ACHN (cell line): ENCODE data around the gene PRXL2B.

Experiments
- DNase-seq: peaks from one replicate; pipeline ENCODE4 v3.0.0-alpha.2; 2015
- in situ Hi-C: cut with HindIII; loops from 2 replicates; pipeline ENCODE4 v1.10.0; 2017; ENCODE audit warnings: low sequenced_read_pairs, low pct_ligation_motif_present, low pct_unique_long_range_greater_than_20kb

The PRXL2B gene

DNA sequence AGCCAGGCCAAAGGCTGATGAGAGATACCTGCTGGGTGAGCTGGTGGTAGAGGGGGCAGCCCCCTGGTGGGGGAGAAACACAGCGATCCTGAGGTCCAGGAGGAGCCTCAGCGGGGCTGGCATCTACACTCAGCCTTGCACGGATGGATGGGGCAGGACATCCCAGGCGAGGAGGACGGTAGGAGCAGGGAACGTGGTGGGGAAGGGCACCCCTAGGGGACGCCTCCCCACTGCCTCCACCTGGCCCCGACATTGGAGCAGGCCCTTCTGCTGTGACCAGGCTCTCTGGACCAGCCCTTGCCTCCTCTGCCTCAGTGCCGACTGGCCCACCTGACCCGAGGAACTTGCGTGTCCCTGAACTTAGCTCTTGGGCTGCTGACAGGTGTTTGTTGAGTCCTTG lies 52.6 kb downstream of the PRXL2B start:
- in situ Hi-C loops: no loop called here
- DNase-seq: no peak

DNA sequence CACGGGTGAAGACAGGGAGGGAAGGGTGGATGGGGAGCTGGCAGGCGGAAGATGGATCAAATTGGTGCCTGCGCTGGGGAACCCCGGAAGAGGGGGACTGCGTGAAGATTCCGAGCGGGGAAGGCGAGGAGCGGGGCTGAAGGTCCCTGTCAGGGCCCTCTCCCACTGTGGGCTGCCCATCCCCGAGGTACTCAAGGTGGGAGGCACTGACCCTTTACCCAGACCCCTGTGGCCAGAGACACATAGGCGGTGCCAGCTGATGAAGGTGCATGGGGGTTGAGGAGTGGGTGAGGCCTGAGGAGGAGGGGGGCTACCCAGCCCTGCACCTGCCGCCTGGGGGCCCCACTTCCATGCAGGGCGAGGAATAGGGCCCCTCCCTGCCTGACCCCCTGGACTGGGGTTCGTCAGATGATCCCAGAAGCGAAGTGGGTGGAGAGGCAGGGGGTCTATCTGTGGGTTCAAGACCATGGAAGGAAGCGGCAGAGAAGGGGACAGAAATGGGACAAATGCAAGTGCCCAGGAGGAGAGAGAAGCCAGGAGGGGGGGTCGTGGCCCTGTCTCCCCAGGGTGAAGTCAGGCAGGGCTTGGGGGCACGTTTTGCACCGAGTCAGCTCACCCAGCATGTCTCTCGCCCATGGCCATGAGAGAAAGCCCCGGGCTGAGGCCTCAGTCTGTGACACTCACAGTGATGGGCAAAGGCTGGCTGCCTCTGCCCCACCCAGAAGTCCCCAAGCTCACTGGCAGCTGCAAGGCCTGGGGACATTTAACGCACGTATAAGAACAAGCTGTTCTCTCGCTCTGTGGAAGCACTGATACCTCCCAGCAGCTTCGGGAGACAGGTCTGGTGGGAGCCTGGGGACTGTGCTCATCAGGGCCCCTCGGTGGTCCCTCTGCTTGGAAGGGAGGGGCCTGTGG lies 53.3 kb downstream of the PRXL2B start:
- DNase-seq: no peak
- in situ Hi-C loops: no loop called here

DNA sequence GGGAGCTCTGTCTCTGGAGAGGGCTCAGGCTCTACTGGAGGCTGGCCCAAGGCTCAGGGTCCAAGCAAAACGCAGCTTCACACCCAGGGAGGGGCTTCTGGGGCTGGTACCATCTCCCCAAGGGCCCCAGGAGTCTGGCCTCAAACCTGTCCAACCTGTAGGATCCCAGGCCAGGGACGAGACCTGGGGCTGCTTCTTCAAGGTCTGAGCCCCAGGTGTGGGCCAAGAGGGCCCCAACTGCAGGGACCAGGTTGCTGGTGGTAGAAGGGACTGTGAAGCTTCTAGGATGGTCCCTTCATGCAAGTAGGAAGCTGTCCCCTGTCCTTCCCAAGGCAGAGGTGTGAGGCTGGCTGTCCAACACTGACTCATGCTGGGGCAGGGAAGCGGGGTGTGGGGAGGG lies 54.0 kb downstream of the PRXL2B start:
- in situ Hi-C loops: no loop called here
- DNase-seq: no peak
